Measurements from ENCODE around the gene TOPBP1. TPM values are rescaled to one million over a fixed set of nuclear protein-coding genes. Genes with fewer than 3 reads are reported as not detected.
"Not testable (repeated sequence)": the region's sequence is repeated elsewhere in the genome, so short reads cannot be mapped to it uniquely, and the experiment has no call there.

Gene TOPBP1
- total RNA-seq, 6 experiments from 2014 or later: 5.3 to 20.6 (median 8.1) TPM

- Histone ChIP-seq H3K27me3 (no peaks in the 10 kb centered on the region), H3K4me1 (no peaks in the 10 kb centered on the region), H3K27ac (no peak overlapping the region), H3K4me3 (no peak overlapping the region), H3K36me3 (no peaks in the 10 kb centered on the region), H3K9me3 (no peaks in the 10 kb centered on the region)
- DNase-seq (no peak), ATAC-seq (no peak)
- WGBS (ENCODE audit: insufficient coverage, low coverage, low lambda C conversion rate, missing lambda C conversion rate): no CpG with 5 or more reads among the region's 8 CpGs
- TF ChIP-seq CTCF (IDR thresholded peaks at IDR 0.05): no peak
- no peak for TF ChIP-seq POLR2A (IDR thresholded peaks at IDR 0.05)
- intact Hi-C loops (cut with DNase I): no loop called here
These were observed 32.1 kb upstream of the TOPBP1 start for GRCh38 chr3:133693821-133694220.

- Histone ChIP-seq H3K4me3 (no peak overlapping the region), H3K36me3 (no peaks in the 10 kb centered on the region), H3K27me3 (no peaks in the 10 kb centered on the region), H3K4me1 (no peaks in the 10 kb centered on the region), H3K27ac (no peak overlapping the region), H3K9me3 (no peaks in the 10 kb centered on the region)
- no peak for DNase-seq
- ATAC-seq: no peak
- no peak for TF ChIP-seq CTCF (IDR thresholded peaks at IDR 0.05)
- intact Hi-C loops (cut with DNase I): no loop called here
- no CpG with 5 or more reads among the region's 4 CpGs for WGBS (ENCODE audit: insufficient coverage, low coverage, low lambda C conversion rate, missing lambda C conversion rate)
These were observed 31.0 kb upstream of the TOPBP1 start for GRCh38 chr3:133692759-133693158.

GRCh38 chr3:133691273-133692107 lies 29.7 kb upstream of the TOPBP1 start:
- Histone ChIP-seq H3K27ac (no peak overlapping the region), H3K36me3 (no peaks in the 10 kb centered on the region), H3K9me3 (no peaks in the 10 kb centered on the region), H3K4me3 (no peak overlapping the region), H3K27me3 (no peaks in the 10 kb centered on the region), H3K4me1 (no peaks in the 10 kb centered on the region)
- intact Hi-C loops (cut with DNase I): no loop called here
- TF ChIP-seq POLR2A (IDR thresholded peaks at IDR 0.05): no peak
- TF ChIP-seq CTCF (IDR thresholded peaks at IDR 0.05): no peak
- DNase-seq (no peak), ATAC-seq (no peak)
- WGBS (ENCODE audit: insufficient coverage, low coverage, low lambda C conversion rate, missing lambda C conversion rate): 57% methylated on average over 4 of the region's 6 CpGs

GRCh38 chr3:133677993-133678392 lies 16.3 kb upstream of the TOPBP1 start:
- WGBS (ENCODE audit: insufficient coverage, low coverage, low lambda C conversion rate, missing lambda C conversion rate): 100% methylated on average over 2 of the region's 2 CpGs
- intact Hi-C loops (cut with DNase I); H3K9me3 ChIP-seq: not testable (repeated sequence)

GRCh38 chr3:133676336-133677118 lies 14.8 kb upstream of the TOPBP1 start:
- no peaks in the 10 kb centered on the region for H3K36me3 ChIP-seq
- no peaks in the 10 kb centered on the region for H3K27me3 ChIP-seq
- ATAC-seq (peak; percentile 47 to 54 (median 51)), DNase-seq (no peak)
- 24% methylated on average over 11 of the region's 11 CpGs for WGBS (ENCODE audit: insufficient coverage, low coverage, low lambda C conversion rate, missing lambda C conversion rate)
- no peak overlapping the region for H3K4me3 ChIP-seq
- H3K4me1 ChIP-seq: peaks cover 0 to 52% (median 20%) of the 10 kb centered on the region in 4 donors
- intact Hi-C loops (cut with DNase I): no loop called here
- H3K9me3 ChIP-seq: no peaks in the 10 kb centered on the region
- peak overlapping the region in 2 of 3 donors; percentile 56 to 59 for H3K27ac ChIP-seq
- TF ChIP-seq CTCF (IDR thresholded peaks at IDR 0.05) (no peak), POLR2A (IDR thresholded peaks at IDR 0.05) (no peak)

More at GRCh38 chr3:133677993-133678392, 16.3 kb upstream of the TOPBP1 start:
- not testable (repeated sequence) for H3K4me3 ChIP-seq, H3K27me3 ChIP-seq, DNase-seq, ATAC-seq, H3K36me3 ChIP-seq, H3K27ac ChIP-seq
- peaks cover 0 to 40% (median 18%) of the 10 kb centered on the region in 4 donors for H3K4me1 ChIP-seq
